Muscle of leg (tissue), 11 donors: Measurements from ENCODE around the gene PTAR1. TPM values are rescaled to one million over a fixed set of nuclear protein-coding genes. Genes with fewer than 3 reads are reported as not detected.

ENCODE experiments used
- DNase-seq: peaks from one replicate; pipeline ENCODE4 v3.0.0; 2013
- H3K27ac ChIP-seq: one replicate; pipeline ENCODE4 v1.5.1; 2013; ENCODE audit warnings: mild to moderate bottlenecking, low read length, control low read depth
- H3K27me3 ChIP-seq: one replicate; pipeline ENCODE4 v1.6.1; 2013; ENCODE audit warnings: low read length; ENCODE audit not compliant: control insufficient read depth, insufficient read depth
- H3K36me3 ChIP-seq: one replicate; pipeline ENCODE4 v1.6.1; 2013; ENCODE audit warnings: low read length; ENCODE audit not compliant: control insufficient read depth, insufficient read depth
- H3K4me1 ChIP-seq: one replicate; pipeline ENCODE4 v1.6.1; 2013; ENCODE audit warnings: low read length; ENCODE audit not compliant: control insufficient read depth, insufficient read depth
- H3K4me3 ChIP-seq: one replicate; pipeline ENCODE4 v1.5.1; 2013; ENCODE audit warnings: low read length, control low read depth
- H3K9me3 ChIP-seq: replicated peaks from 2 replicates; pipeline ENCODE4 v1.6.1; 2013; ENCODE audit warnings: low read depth, low read length; ENCODE audit not compliant: control insufficient read depth
- WGBS: methylation state at CpG from one replicate; pipeline ENCODE4 v1.1.5; 2013; ENCODE audit warnings: missing lambda C conversion rate; ENCODE audit not compliant: insufficient coverage; 5-methylcytosine and 5-hydroxymethylcytosine counted together
- polyA plus RNA-seq, 8 donors: library from polyadenylated mRNA; unstranded; fragments of 120-200 nt; gene quantifications; one replicate each; pipeline versions ENCODE4 v1.2.1 to v1.2.3, GENCODE V29; 2013; ENCODE audit warnings: inconsistent platforms in 1 of 8, low replicate concordance in 1 of 8; ENCODE audit not compliant: insufficient read length in 8 of 8, insufficient read depth in 1 of 8
- total RNA-seq: library from RNA; stranded (reverse); fragments of 120-200 nt; gene quantifications from one replicate; pipeline ENCODE4 v1.2.4, GENCODE V29; 2013

PTAR1 gene
- total and polyA plus RNA-seq, 9 donors = 12.9 to 40.2 (median 22.4) TPM

DNA sequence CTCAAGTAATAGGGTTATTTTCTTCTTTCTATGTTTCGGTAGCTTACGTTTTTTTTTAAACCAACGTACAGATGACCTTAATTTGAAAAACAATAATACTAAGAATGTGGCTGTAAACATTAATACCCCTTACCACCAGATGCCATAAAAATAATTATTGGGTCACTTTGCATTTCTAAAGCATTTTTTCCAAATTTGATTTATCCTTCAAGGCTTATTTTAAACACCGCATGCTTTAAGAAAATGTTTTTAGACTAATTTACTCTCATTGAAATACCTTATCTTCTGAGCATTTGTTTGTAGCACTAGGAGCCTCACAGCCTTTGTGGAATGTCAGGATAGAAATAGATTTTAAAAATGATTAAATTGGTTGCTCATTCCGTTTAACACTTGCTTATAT, 81.9 kb downstream of the PTAR1 start:
- no peak for DNase-seq
- no peak overlapping the region for H3K4me3 ChIP-seq
- H3K9me3 ChIP-seq = no peaks in the 10 kb centered on the region
- H3K36me3 ChIP-seq = no peaks in the 10 kb centered on the region
- H3K4me1 ChIP-seq = peaks cover 5% of the 10 kb centered on the region
- no peak overlapping the region for H3K27ac ChIP-seq
- H3K27me3 ChIP-seq = no peaks in the 10 kb centered on the region
- WGBS = no CpG with 5 or more reads among the region's 5 CpGs

DNA sequence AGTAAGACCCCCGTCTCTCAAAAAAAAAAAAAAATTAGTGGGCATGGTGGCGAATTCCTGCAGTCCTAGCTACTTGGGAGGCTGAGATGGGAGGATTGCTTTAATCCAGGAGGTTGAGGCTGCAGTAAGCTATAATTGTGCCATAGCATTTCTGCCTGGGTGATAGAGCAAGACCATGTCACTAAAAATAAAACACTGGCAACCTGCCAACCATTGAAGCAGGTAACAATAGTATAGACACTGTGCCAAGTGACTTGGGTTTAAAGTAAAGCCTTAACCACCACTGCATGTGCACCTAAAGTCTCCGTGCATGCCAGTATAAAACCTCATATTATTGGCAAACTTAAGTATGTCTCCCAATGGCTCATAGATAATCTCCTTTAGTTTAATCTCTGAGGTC, 84.2 kb downstream of the PTAR1 start:
- DNase-seq = no peak
- Histone ChIP-seq H3K9me3 (no peaks in the 10 kb centered on the region), H3K27ac (no peak overlapping the region), H3K36me3 (no peaks in the 10 kb centered on the region), H3K4me1 (peaks cover 17% of the 10 kb centered on the region), H3K27me3 (peaks cover 8% of the 10 kb centered on the region), H3K4me3 (no peak overlapping the region)
- WGBS = 70% methylated on average over 2 of the region's 3 CpGs

DNA sequence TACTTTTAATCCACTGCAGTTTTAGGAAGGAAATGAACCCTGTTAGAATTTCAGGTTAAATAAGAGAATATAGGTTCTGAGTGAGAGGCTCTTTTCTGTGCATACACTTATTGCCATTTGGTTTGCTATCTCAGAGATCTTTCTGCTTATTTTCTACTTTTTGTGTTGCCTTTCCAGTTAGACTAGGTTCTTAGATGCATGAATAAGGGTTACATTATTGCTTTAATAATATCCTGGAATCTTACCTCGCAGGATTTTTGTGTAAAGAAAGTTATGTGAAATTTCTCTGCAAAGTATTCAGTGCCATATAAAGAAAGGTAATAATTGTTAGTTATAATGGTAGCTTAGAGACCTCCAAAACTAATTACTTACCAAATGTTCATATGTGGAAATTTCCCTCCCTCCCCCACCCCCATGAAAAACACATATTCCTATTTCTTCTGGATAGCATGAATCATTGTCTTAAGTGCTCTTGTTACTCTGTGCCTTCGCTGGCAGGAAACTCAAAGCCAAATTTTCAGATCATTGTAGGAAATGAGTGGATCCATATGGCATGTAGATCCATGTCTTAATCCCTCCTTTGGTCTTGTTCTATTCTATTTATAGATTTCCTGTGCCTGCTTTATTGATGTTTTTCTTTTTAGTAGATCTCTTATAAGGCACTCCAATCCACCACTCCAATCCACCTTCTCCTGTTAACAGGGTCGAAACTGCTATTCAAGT, 84.9 kb downstream of the PTAR1 start:
- WGBS = no CpG with 5 or more reads among the region's 3 CpGs
- H3K27ac ChIP-seq = no peak overlapping the region
- H3K27me3 ChIP-seq = peaks cover 8% of the 10 kb centered on the region
- no peaks in the 10 kb centered on the region for H3K36me3 ChIP-seq
- no peak overlapping the region for H3K4me3 ChIP-seq
- H3K4me1 ChIP-seq = peaks cover 17% of the 10 kb centered on the region
- H3K9me3 ChIP-seq = no peaks in the 10 kb centered on the region
- peak; percentile 7 for DNase-seq

DNA sequence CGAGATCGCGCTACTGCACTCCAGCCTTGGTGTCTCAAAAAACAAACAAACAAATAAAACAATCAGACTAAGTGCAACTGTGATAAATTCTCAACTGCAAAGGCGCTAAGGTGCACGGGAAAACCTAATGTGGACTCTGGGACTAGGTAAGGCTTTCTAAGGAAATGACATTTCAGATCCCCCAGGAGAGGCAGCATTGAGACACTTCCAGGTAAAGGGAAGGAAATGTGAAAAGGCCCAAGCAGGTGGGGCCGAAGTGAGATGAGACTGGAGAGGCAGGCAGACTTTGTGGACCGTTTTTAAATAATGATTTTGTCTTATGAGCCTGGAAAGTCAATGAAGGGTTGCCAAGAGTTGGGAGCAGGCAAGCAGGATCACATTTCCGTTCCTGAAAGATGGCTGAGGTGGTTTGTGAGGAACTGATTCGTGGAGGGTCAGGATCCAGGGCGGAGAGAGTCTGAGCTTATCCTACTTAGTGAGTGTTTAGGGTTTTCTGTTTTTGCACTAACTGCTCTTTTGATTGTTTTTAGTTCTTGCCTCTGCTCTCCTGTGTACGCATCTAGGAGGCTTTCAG, 85.6 kb downstream of the PTAR1 start:
- Histone ChIP-seq H3K27me3 (peaks cover 8% of the 10 kb centered on the region), H3K4me3 (no peak overlapping the region), H3K27ac (no peak overlapping the region), H3K36me3 (no peaks in the 10 kb centered on the region), H3K9me3 (no peaks in the 10 kb centered on the region), H3K4me1 (peaks cover 17% of the 10 kb centered on the region)
- 66% methylated on average over 8 of the region's 11 CpGs for WGBS
- peak; percentile 63 for DNase-seq

DNA sequence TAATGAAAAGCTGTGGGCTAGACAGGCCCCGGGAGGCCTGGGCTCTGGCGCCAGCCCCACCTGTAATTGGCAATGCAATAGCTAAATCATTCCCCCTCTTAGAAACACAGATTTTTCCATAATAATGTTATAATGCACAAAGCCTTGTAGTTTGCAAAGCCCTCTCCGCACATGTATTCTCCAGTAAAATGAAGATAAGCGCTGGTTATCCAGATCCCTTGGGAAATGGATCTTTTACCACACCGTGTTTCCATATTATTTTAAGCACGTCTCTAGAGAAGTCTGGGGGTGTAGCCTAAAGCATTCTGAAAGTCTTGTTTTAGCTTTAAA, 86.5 kb downstream of the PTAR1 start:
- Histone ChIP-seq H3K9me3 (no peaks in the 10 kb centered on the region), H3K4me1 (peaks cover 17% of the 10 kb centered on the region), H3K4me3 (peak overlapping the region; percentile 77), H3K27me3 (peaks cover 8% of the 10 kb centered on the region), H3K36me3 (no peaks in the 10 kb centered on the region), H3K27ac (peak overlapping the region; percentile 90)
- 0% methylated on average over 1 of the region's 6 CpGs for WGBS
- DNase-seq = no peak

DNA sequence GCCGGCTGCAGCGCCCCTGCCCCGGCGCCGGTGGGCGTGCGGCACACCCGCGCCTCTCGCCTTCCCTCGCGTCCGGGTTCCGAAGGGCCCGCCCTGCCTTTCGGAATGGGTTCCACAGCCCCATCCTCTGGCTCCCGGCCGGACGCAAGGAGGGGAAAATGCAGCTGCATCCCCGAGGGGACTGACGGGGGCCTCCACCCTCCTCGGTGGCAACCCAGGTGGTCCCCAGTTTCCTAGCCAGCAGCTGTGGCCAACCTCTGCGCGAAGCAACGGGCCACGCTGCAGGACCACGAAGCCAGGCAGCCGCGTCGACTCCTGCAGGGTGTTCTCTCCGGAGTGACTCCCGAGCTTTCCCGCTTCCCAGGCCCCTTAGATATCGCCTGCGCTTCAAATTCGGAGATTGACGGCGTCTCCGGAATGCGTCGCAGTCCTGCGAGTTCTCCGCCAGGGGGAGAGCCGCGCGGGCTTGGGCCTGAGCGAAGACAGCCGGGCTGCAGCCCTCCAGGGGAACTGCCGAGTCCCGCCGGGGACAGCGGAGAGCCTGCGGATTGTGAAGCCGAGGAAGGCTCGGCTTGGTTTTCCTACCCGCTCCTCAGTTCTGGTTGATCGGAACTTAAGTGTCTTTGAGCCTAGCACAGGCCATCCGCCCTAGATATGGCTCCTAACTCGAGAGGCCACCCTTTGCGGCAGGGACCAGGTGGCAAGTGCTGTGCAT, 87.1 kb downstream of the PTAR1 start:
- peaks cover 9% of the 10 kb centered on the region for H3K27me3 ChIP-seq
- peaks cover 17% of the 10 kb centered on the region for H3K4me1 ChIP-seq
- H3K36me3 ChIP-seq = no peaks in the 10 kb centered on the region
- no peaks in the 10 kb centered on the region for H3K9me3 ChIP-seq
- H3K4me3 ChIP-seq = peak overlapping the region; percentile 77
- under 1% methylated on average over 60 of the region's 60 CpGs for WGBS
- peak overlapping the region; percentile 90 for H3K27ac ChIP-seq
- DNase-seq = peak; percentile 95

DNA sequence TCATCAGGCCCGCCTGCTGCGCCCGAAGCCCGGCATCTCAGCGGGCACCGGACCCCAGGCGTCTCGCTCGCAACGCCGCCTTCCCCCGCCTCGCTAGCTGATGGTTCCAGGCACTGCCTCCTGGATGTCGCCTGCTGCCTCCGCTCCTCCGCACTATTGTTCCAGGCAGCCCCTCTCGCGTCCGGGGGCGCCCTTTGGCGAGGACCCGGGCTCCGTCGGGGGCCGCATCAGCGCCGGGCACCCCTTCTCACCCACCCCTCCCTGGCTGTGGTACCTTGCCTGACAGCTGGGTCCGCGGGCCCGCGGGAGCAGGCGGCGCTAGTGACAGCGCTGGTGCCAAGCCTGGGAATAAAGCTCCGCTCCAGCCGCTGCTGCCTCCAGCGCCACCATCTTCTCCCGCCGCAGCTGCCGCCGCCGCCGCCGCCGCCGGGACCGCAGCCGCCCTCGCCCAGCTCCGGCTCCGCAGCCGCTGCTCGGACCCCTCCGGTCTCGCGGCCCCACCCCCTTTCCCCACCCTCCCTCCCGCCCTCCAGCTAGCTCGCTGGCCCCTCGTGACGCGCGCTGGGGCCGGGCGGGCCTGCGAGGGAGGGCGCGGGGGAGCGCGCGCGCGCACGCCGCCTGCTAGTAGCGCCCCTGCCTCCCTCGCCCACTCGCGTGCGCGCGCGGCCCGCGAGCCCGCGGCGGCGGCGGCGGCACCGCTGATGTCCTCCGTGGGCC, 87.8 kb downstream of the PTAR1 start, which contains the start of gene APBA1:
Gene APBA1 (minus strand): TSS at position 493 of the 717 bp plus-strand sequence.
- Histone ChIP-seq H3K9me3 (no peaks in the 10 kb centered on the region), H3K36me3 (no peaks in the 10 kb centered on the region), H3K27me3 (peaks cover 10% of the 10 kb centered on the region), H3K27ac (peak within 1 kb of the TSS; percentile 90), H3K4me1 (peaks cover 17% of the 10 kb centered on the region), H3K4me3 (peak within 1 kb of the TSS; percentile 79)
- under 1% methylated on average over 91 of the region's 92 CpGs for WGBS
- DNase-seq = peak; percentile 96

DNA sequence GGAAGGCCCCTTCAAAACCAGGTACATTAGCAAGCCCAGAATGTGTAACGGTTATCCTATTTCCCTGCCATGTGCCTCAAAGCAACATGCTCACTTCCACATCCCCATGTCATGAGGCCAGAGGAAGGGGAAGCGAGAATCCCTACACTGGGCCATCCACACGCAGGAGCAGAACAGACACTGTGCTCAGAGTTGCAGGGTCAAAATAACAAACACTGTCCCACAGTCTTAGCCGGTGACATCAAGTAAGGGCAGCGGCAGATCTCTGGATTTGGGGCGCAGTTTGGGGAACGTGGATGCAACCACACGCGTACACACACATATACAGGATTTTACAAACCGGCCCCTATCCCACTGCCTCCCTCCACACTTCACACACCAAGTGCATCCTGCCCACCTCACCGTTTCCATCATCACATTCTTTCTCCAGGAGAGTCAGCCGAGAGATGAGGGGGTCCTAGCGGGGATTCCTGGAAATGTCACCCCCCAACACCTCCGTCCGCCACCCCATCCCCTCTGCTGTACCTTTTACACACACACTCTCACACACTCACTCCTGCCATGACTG, 88.4 kb downstream of the PTAR1 start:
- peaks cover 10% of the 10 kb centered on the region for H3K27me3 ChIP-seq
- no peaks in the 10 kb centered on the region for H3K9me3 ChIP-seq
- peaks cover 17% of the 10 kb centered on the region for H3K4me1 ChIP-seq
- DNase-seq = peak; percentile 76
- H3K36me3 ChIP-seq = no peaks in the 10 kb centered on the region
- peak overlapping the region; percentile 83 for H3K27ac ChIP-seq
- 19% methylated on average over 14 of the region's 15 CpGs for WGBS
- peak overlapping the region; percentile 79 for H3K4me3 ChIP-seq

DNA sequence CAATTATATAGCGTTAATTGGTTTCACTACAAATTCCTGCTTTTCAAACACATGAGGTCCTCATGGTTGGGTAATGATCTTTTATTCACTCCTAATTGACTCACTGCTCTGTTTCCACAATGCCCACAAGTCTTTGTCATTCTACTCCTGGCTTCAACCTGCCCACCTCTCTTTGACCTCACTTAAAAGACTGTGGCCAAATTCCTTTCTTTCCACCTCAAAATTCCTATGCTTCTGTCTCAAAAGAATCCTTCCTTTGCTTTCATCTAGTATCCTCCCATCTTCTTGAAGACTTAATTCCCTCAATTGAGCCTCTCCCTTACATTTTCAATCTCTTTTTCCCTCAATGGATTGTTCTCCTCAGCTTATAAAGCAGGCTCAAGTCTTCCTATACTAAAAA, 92.5 kb downstream of the PTAR1 start:
- Histone ChIP-seq H3K4me1 (peaks cover 11% of the 10 kb centered on the region), H3K36me3 (no peaks in the 10 kb centered on the region), H3K27ac (no peak overlapping the region), H3K27me3 (peaks cover 12% of the 10 kb centered on the region), H3K4me3 (no peak overlapping the region), H3K9me3 (no peaks in the 10 kb centered on the region)
- DNase-seq = no peak
- WGBS = no CpG with 5 or more reads among the region's 1 CpG
